GM12878 (cell line): ENCODE data around the gene MAPKAP1. TPM values are rescaled to one million over a fixed set of nuclear protein-coding genes. Genes with fewer than 3 reads are reported as not detected.

Source experiments
- ATAC-seq: fragments of 200-7000 bp; cut with Tn5 transposase; 3 replicates; pipeline ENCODE4 v1.9.1; 2020; ENCODE audit warnings: mild to moderate bottlenecking, moderate library complexity
- BruUV-seq: library from RNA; stranded (reverse); fragments of 400-500 nt; replicated peaks from 2 replicates; lab custom pipeline; 2021; lab: Mats Ljungman, UMichigan
- CTCF ChIA-PET: fragments of 300-600 bp; sonication (Branson Sonifier 250); formaldehyde crosslinking; extraction: SDS; loops from one replicate; lab custom pipeline; 2021; ENCODE audit warnings: inconsistent platforms; lab: Yijun Ruan, JAX
- POLR2A ChIA-PET: fragments of 350-600 bp; formaldehyde crosslinking; extraction: SDS; loops from one replicate; lab custom pipeline; 2021; ENCODE audit warnings: inconsistent platforms; lab: Charles Lee
- RAD21 ChIA-PET: fragments of 300-600 bp; sonication (Branson Sonifier 250); formaldehyde crosslinking; loops from one replicate; lab custom pipeline; 2023; ENCODE audit warnings: antibody characterized with exemption; ENCODE audit not compliant: unreplicated experiment; lab: Charles Lee
- SMC1A ChIA-PET: fragments of 300-600 bp; sonication (Branson Sonifier 250); formaldehyde crosslinking; loops from one replicate; lab custom pipeline; 2023; ENCODE audit not compliant: unreplicated experiment, uncharacterized antibody; lab: Charles Lee
- DNase-seq: peaks from one replicate; pipeline ENCODE4 v3.0.0-alpha.2; 2011; ENCODE audit warnings: low read depth, low spot score
- FAIRE-seq: peaks from 3 replicates; lab custom pipeline; 2011; peaks lifted over from hg19 to GRCh38; lab: Jason Lieb, UNC
- H2AFZ ChIP-seq: 2 replicates; pipeline ENCODE4 v1.6.0; 2011; ENCODE audit warnings: low read depth, low read length, control low read depth; ENCODE audit not compliant: control insufficient read depth
- H3K27ac ChIP-seq: 2 replicates; pipeline ENCODE4 v1.5.1; 2011; ENCODE audit warnings: control low read depth; ENCODE audit not compliant: control insufficient read depth, insufficient read depth
- H3K27me3 ChIP-seq, 2 experiments: replicated peaks in 1 of 2; 2 replicates each; pipeline versions ENCODE4 v1.6.0 to v1.6.1; 2011; ENCODE audit warnings: low read length in 1 of 2; ENCODE audit not compliant: control insufficient read depth in 2 of 2, insufficient read depth in 2 of 2
- H3K36me3 ChIP-seq, 2 experiments: 2 replicates each; pipeline ENCODE4 v1.5.1; 2011; ENCODE audit warnings: low read length in 1 of 2; ENCODE audit not compliant: control insufficient read depth in 2 of 2, insufficient read depth in 2 of 2
- H3K4me1 ChIP-seq: 2 replicates; pipeline ENCODE4 v1.6.1; 2011; ENCODE audit warnings: mild to moderate bottlenecking, low read length, moderate library complexity, mixed read lengths; ENCODE audit not compliant: control insufficient read depth, insufficient read depth
- H3K4me2 ChIP-seq: 2 replicates; pipeline ENCODE4 v1.6.0; 2011; ENCODE audit warnings: control low read depth; ENCODE audit not compliant: control insufficient read depth, insufficient read depth
- H3K4me3 ChIP-seq: fragments of 200-600 bp; sonication (generic); 2 replicates; pipeline ENCODE4 v1.5.1; 2016
- H3K79me2 ChIP-seq: 2 replicates; pipeline ENCODE4 v1.6.0; 2011; ENCODE audit warnings: low read length; ENCODE audit not compliant: control insufficient read depth, insufficient read depth
- H3K9ac ChIP-seq: 2 replicates; pipeline ENCODE4 v1.8.0; 2011; ENCODE audit warnings: low read length, control low read depth, mixed read lengths; ENCODE audit not compliant: control insufficient read depth, insufficient read depth
- H3K9me3 ChIP-seq: replicated peaks from 3 replicates; pipeline ENCODE4 v1.5.1; 2011; ENCODE audit warnings: mild to moderate bottlenecking, low read length; ENCODE audit not compliant: control insufficient read depth, insufficient read depth
- H4K20me1 ChIP-seq: 2 replicates; pipeline ENCODE4 v1.6.0; 2011; ENCODE audit not compliant: control insufficient read depth, insufficient read depth
- RB1 ChIP-seq: fragments of 450-650 bp; formaldehyde crosslinking; IDR thresholded peaks from 2 replicates; pipeline ENCODE4 v1.6.1; 2017; ENCODE audit warnings: mild to moderate bottlenecking, borderline replicate concordance
- STAT1 ChIP-seq: fragments of 450-650 bp; conservative IDR thresholded peaks from 2 replicates; pipeline ENCODE4 v1.6.1; 2014; ENCODE audit warnings: antibody characterized with exemption, mild to moderate bottlenecking
- SUPT20H ChIP-seq: IDR thresholded peaks from 2 replicates; pipeline ENCODE4 v1.6.1; 2011; ENCODE audit warnings: low read depth, mild to moderate bottlenecking, low read length, moderate library complexity, borderline replicate concordance; ENCODE audit not compliant: control insufficient read depth
- TCF7 ChIP-seq: IDR thresholded peaks from 2 replicates; pipeline ENCODE4 v1.6.1; 2014; ENCODE audit warnings: antibody characterized with exemption, borderline replicate concordance
- USF1 ChIP-seq: IDR thresholded peaks from 2 replicates; pipeline ENCODE4 v1.6.1; 2011; ENCODE audit warnings: borderline replicate concordance, low read depth, mild to moderate bottlenecking, moderate library complexity, mixed read lengths, low read length; ENCODE audit not compliant: insufficient read depth; ENCODE audit errors: extremely low read length
- ZNF217 ChIP-seq: fragments of 450-650 bp; IDR thresholded peaks from 2 replicates; pipeline ENCODE4 v1.6.1; 2017; ENCODE audit warnings: antibody characterized with exemption, mild to moderate bottlenecking
- ZZZ3 ChIP-seq: IDR thresholded peaks from 2 replicates; pipeline ENCODE4 v1.6.1; 2011; ENCODE audit warnings: low read depth; ENCODE audit not compliant: control insufficient read depth, insufficient read length
- WGBS: methylation state at CpG from one replicate; pipeline ENCODE4 v1.1.6; 2016; ENCODE audit warnings: low lambda C conversion rate; ENCODE audit not compliant: insufficient replicate concordance, insufficient coverage; ENCODE audit errors: missing lambda C conversion rate; 5-methylcytosine and 5-hydroxymethylcytosine counted together
- in situ Hi-C: fragments of 300-500 bp; cut with MboI; formaldehyde crosslinking; loops from 9 replicates; pipeline ENCODE4 v1.14.3; 2018; ENCODE audit warnings: mixed read lengths
- intact Hi-C: fragments of 100-400 bp; cut with micrococcal nuclease; formaldehyde crosslinking; loops from one replicate; pipeline ENCODE4 v1.14.2; 2022; ENCODE audit not compliant: unreplicated experiment
- polyA plus RNA-seq, 11 experiments: library from polyadenylated mRNA; depleted of rRNA in 4 of 11; unstranded in 6 of 11; stranded (reverse) in 5 of 11; fragments of >200 nt; fragmentation: Nextera tagmentation in 4 of 11; fragmentation: Illumina TruSeq in 1 of 11; extraction: Ambion mirVana in 4 of 11; extraction: Trizol in 1 of 11; gene quantifications; 1 replicate in 1 of 11; 2 replicates in 10 of 11; pipeline versions ENCODE4 v1.2.1 to v1.2.3, GENCODE V29; 2011 to 2016; ENCODE audit warnings: inconsistent platforms in 2 of 11, missing spikeins in 2 of 11, low read depth in 1 of 11
- total RNA-seq, 4 experiments: library from RNA; depleted of rRNA in 3 of 4; stranded (reverse); fragments of >200 nt in 3 of 4; fragmentation: Illumina TruSeq in 1 of 4; extraction: Trizol in 1 of 4; gene quantifications; 2 replicates each; pipeline versions ENCODE4 v1.2.1 to v1.2.3, GENCODE V29; 2013 to 2021
- TF ChIP-seq, protein P1 (sequence below): fragments of 450-650 bp; IDR thresholded peaks from 2 replicates; pipeline ENCODE4 v1.6.1; 2017; ENCODE audit warnings: mild to moderate bottlenecking, low read depth, inconsistent platforms; ENCODE audit not compliant: poor library complexity, severe bottlenecking

The MAPKAP1 gene
- total and polyA plus RNA-seq, 10 of the 15 experiments (the other 5 are each of a cell fraction or from before 2014, with no cell fraction given): 5.1 to 188 (median 105) TPM

- WGBS: 47% methylated on average over 4 of the region's 4 CpGs
- peaks cover 9% of the 10 kb centered on the region for H3K4me1 ChIP-seq
- BruUV-seq: TSS peak; percentile 7
- H3K27me3 ChIP-seq: no peaks in the 10 kb centered on the region
- no peak overlapping the region for H3K4me2 ChIP-seq
- H3K9ac ChIP-seq: no peak overlapping the region
- H3K36me3 ChIP-seq: no peaks in the 10 kb centered on the region; a peak in 1 of 4 replicates
- TF ChIP-seq, protein P1, sequence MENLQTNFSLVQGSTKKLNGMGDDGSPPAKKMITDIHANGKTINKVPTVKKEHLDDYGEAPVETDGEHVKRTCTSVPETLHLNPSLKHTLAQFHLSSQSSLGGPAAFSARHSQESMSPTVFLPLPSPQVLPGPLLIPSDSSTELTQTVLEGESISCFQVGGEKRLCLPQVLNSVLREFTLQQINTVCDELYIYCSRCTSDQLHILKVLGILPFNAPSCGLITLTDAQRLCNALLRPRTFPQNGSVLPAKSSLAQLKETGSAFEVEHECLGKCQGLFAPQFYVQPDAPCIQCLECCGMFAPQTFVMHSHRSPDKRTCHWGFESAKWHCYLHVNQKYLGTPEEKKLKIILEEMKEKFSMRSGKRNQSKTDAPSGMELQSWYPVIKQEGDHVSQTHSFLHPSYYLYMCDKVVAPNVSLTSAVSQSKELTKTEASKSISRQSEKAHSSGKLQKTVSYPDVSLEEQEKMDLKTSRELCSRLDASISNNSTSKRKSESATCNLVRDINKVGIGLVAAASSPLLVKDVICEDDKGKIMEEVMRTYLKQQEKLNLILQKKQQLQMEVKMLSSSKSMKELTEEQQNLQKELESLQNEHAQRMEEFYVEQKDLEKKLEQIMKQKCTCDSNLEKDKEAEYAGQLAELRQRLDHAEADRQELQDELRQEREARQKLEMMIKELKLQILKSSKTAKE: no peak
- TF ChIP-seq ZZZ3: no peak
- TF ChIP-seq RB1: no peak
- no peak for TF ChIP-seq ZNF217
- TF ChIP-seq STAT1: no peak
- no peak for TF ChIP-seq USF1
- TF ChIP-seq SUPT20H: no peak
- no peak for TF ChIP-seq TCF7
- H3K4me3 ChIP-seq: no peak overlapping the region
- in situ Hi-C loops (no loop called here), intact Hi-C loops (no loop called here)
- SMC1A ChIA-PET: interaction anchor here (1.0 to 3.1 kb wide), 7 partner anchors 11 to 214 kb away, joined by 3 to 10 read pairs (median 3); no protein-coding TSS in a partner anchor
- H3K79me2 ChIP-seq: peaks cover 3% of the 10 kb centered on the region
- CTCF ChIA-PET: interaction anchor here (0.8 to 1.4 kb wide), 3 partner anchors 9 to 127 kb away, joined by 3 to 5 read pairs (median 3); no protein-coding TSS in a partner anchor
- H3K9me3 ChIP-seq: no peaks in the 10 kb centered on the region
- DNase-seq (no peak), ATAC-seq (no peak), FAIRE-seq (no peak)
- no peaks in the 10 kb centered on the region for H4K20me1 ChIP-seq
- RAD21 ChIA-PET: no interaction called here
- no peak overlapping the region for H2AFZ ChIP-seq
- H3K27ac ChIP-seq: no peak overlapping the region
- POLR2A ChIA-PET: no interaction called here
Measured at GRCh38 chr9:125534971-125535701, 171.9 kb downstream of the MAPKAP1 start.
